ENCODE measurements around the gene SPEM3.

The SPEM3 gene

DNA sequence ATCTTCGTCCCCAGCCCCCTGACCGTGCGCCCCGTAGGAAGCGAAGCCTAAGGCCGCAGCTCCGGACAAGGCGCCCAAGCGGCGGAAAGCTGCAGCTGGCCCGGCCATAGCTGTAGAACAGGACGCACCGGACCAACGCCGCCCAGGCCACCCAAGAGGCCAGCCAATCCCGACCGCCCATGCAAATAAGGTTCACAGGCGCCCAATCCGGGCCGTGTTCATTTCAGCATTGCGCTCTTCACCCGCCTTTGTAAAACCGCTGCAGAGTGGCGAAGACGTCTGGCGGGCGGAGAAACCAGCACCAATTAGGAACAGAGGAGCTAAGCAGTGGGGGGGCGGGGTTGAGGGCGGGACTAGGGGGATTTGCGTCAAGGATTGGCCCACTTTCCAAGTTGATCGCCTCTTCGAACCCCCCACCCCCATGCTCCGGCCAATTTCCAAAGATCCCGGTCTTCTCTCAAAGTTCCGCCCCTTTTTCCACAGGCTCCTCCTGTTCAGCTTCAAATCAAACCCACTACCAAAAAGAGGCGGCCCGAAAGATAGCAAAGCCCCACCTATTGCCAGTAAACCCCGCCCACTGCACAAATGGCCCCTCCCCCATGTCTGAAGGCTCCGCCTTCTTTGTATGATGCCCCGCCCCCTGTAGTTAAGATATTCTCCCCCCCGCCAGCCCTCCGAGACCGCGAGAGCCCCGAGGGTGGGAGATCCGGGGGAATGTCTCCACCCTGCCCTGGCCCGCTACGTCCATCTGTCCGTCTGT lies 24.5 kb upstream of the SPEM3 start, which contains the start of gene TMEM256:
Gene TMEM256 (minus strand): TSS at position 121 of the 760 bp plus-strand sequence. CDS start 13 bp downstream, at position 108.
- TF ChIP-seq CTCF (IDR thresholded peaks at IDR 0.05; ENCODE audit: control insufficient read depth, extremely low read depth, insufficient read depth): no peak
- H3K4me3 ChIP-seq (ENCODE audit: low read depth, low read length): peak within 1 kb of the TSS; percentile 62
- peak; percentile 92 for DNase-seq (ENCODE audit: low read depth)

- H3K4me3 ChIP-seq (ENCODE audit: low read depth, low read length): peak overlapping the region; percentile 62
- DNase-seq (ENCODE audit: low read depth): no peak
Observed at GRCh38 chr17:7404737-7405349, 23.8 kb upstream of the SPEM3 start.

GRCh38 chr17:7405350-7406234 lies 23.1 kb upstream of the SPEM3 start:
- no peak for TF ChIP-seq CTCF (IDR thresholded peaks at IDR 0.05; ENCODE audit: control insufficient read depth, extremely low read depth, insufficient read depth)
- peak overlapping the region; percentile 62 for H3K4me3 ChIP-seq (ENCODE audit: low read depth, low read length)

More at GRCh38 chr17:7404737-7405349, 23.8 kb upstream of the SPEM3 start:
- no peak for TF ChIP-seq CTCF (IDR thresholded peaks at IDR 0.05; ENCODE audit: control insufficient read depth, extremely low read depth, insufficient read depth)

GRCh38 chr17:7406235-7406825 lies 22.3 kb upstream of the SPEM3 start:
- TF ChIP-seq CTCF (IDR thresholded peaks at IDR 0.05; ENCODE audit: control insufficient read depth, extremely low read depth, insufficient read depth): no peak
- H3K4me3 ChIP-seq (ENCODE audit: low read depth, low read length): no peak overlapping the region
- DNase-seq (ENCODE audit: low read depth): no peak

More at GRCh38 chr17:7405350-7406234, 23.1 kb upstream of the SPEM3 start:
- no peak for DNase-seq (ENCODE audit: low read depth)

DNA sequence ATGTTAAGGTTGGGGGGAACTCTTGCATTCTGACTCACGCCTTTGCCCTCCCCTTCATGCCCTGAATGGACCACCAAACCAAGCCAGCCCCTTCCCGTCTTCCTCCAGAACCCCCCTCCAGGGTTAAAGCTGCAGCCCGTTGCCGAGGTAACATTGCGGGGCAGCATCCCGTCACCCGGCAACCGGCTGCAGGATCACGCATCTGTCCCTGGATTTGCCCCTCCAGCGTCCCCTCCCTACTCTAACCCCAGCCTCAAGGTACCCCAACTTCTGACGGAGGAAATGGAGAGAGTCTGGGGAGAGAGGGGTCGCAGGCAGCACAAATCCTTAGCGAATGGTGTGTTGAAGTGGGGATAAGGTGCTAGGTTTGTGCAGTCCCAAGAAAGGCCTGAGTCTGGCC lies 21.6 kb upstream of the SPEM3 start:
- no peak for DNase-seq (ENCODE audit: low read depth)
- no peak overlapping the region for H3K4me3 ChIP-seq (ENCODE audit: low read depth, low read length)

More for the DNA sequence above, 21.6 kb upstream of the SPEM3 start:
- no peak for TF ChIP-seq CTCF (IDR thresholded peaks at IDR 0.05; ENCODE audit: control insufficient read depth, extremely low read depth, insufficient read depth)

Data from LNCaP clone FGC (cell line).